SK-N-SH (cell line): ENCODE data around the gene NAALADL2.

Source experiments
- EP300 ChIP-seq, 2 experiments: IDR thresholded peaks; 2 replicates each; pipeline versions ENCODE4 v1.4.0 to v1.6.1; 2012; ENCODE audit warnings: borderline replicate concordance in 1 of 2, low read depth in 1 of 2, low read length in 1 of 2
- EZH2phosphoT487 ChIP-seq: fragments of 200-600 bp; sonication (generic); IDR thresholded peaks from 2 replicates; pipeline ENCODE4 v1.6.1; 2017; ENCODE audit warnings: low read depth, mixed run types, mild to moderate bottlenecking, antibody characterized with exemption, moderate library complexity, borderline replicate concordance
- FOXM1 ChIP-seq: IDR thresholded peaks from 2 replicates; pipeline ENCODE4 v1.4.0; 2012; ENCODE audit warnings: low read depth, mild to moderate bottlenecking
- POLR2AphosphoS5 ChIP-seq: IDR thresholded peaks from 2 replicates; pipeline ENCODE4 v1.6.1; 2012; ENCODE audit warnings: low read depth, low read length
- SIN3A ChIP-seq: IDR thresholded peaks from 2 replicates; pipeline ENCODE4 v1.6.1; 2012; ENCODE audit warnings: low read depth, mild to moderate bottlenecking, low read length, moderate library complexity, borderline replicate concordance
- TCF12 ChIP-seq: IDR thresholded peaks from 2 replicates; pipeline ENCODE4 v1.4.0; 2012
- TF ChIP-seq, protein P1 (sequence below): IDR thresholded peaks from 2 replicates; pipeline ENCODE4 v1.6.1; 2012; ENCODE audit warnings: mild to moderate bottlenecking, low read depth, low read length, moderate library complexity
- TF ChIP-seq, protein P2 (sequence below): fragments of 200-600 bp; sonication (generic); IDR thresholded peaks from 2 replicates; pipeline ENCODE4 v1.6.1; 2017; ENCODE audit warnings: antibody characterized with exemption, mild to moderate bottlenecking, moderate library complexity
- TF ChIP-seq, protein P3 (sequence below): IDR thresholded peaks from 2 replicates; pipeline ENCODE4; 2012
- TF ChIP-seq, protein P4 (sequence below): IDR thresholded peaks from 2 replicates; pipeline ENCODE4 v1.4.0; 2012; ENCODE audit warnings: low read depth, borderline replicate concordance

DNA sequence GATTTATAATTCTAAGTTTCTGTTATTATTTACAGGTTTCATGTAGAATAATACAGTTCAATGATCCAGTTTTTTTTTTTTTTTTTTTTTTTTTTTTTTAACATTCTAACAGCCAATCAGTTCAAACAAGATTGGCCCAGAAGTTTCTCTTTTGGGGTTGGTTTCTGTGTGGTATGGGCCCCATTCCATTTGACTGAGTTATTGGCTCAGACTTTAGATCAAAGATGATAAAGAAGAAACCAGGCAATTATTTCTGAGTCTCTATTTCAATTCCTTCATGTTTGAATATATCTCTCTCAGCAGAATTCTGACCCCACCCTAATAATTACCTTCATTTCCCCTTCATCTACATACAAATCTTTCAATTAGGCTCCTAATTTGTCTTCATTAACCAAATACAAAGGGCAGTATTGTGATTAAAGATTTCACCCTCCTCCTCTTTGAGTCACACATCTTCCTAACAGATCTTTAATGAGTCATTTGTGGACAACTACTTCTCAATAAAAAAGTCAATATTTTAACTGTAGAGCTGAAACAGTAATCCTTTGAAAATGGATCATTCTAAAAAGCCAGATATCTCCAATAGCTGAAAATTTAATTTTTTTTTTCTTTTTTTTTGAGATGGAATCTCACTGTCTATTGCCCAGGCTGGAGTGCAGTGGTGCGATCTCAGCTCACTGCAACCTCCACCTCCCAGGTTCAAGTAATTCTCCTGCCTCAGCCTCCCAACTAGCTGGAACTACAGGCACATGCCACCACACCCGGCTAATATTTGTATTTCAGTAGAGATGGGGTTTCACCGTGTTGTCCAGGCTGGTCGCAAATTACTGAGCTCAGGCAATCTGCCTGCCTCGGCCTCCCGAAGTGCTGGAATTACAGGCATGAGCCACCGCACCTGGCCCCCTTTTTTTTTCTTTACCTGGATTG lies 878.8 kb downstream of the NAALADL2 start:
- TF ChIP-seq, protein P1, sequence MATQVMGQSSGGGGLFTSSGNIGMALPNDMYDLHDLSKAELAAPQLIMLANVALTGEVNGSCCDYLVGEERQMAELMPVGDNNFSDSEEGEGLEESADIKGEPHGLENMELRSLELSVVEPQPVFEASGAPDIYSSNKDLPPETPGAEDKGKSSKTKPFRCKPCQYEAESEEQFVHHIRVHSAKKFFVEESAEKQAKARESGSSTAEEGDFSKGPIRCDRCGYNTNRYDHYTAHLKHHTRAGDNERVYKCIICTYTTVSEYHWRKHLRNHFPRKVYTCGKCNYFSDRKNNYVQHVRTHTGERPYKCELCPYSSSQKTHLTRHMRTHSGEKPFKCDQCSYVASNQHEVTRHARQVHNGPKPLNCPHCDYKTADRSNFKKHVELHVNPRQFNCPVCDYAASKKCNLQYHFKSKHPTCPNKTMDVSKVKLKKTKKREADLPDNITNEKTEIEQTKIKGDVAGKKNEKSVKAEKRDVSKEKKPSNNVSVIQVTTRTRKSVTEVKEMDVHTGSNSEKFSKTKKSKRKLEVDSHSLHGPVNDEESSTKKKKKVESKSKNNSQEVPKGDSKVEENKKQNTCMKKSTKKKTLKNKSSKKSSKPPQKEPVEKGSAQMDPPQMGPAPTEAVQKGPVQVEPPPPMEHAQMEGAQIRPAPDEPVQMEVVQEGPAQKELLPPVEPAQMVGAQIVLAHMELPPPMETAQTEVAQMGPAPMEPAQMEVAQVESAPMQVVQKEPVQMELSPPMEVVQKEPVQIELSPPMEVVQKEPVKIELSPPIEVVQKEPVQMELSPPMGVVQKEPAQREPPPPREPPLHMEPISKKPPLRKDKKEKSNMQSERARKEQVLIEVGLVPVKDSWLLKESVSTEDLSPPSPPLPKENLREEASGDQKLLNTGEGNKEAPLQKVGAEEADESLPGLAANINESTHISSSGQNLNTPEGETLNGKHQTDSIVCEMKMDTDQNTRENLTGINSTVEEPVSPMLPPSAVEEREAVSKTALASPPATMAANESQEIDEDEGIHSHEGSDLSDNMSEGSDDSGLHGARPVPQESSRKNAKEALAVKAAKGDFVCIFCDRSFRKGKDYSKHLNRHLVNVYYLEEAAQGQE: no peak
- TF ChIP-seq TCF12 (peak; percentile 58), EP300 (IDR thresholded peaks at IDR 0.05; ENCODE audit: borderline replicate concordance in 1 of 2, low read depth in 1 of 2, low read length in 1 of 2) (peak in 1 of 2 experiments; percentile 48; a peak in 1 of 4 replicates), POLR2AphosphoS5 (no peak), SIN3A (no peak), FOXM1 (no peak), EZH2phosphoT487 (no peak)
- TF ChIP-seq, protein P2, sequence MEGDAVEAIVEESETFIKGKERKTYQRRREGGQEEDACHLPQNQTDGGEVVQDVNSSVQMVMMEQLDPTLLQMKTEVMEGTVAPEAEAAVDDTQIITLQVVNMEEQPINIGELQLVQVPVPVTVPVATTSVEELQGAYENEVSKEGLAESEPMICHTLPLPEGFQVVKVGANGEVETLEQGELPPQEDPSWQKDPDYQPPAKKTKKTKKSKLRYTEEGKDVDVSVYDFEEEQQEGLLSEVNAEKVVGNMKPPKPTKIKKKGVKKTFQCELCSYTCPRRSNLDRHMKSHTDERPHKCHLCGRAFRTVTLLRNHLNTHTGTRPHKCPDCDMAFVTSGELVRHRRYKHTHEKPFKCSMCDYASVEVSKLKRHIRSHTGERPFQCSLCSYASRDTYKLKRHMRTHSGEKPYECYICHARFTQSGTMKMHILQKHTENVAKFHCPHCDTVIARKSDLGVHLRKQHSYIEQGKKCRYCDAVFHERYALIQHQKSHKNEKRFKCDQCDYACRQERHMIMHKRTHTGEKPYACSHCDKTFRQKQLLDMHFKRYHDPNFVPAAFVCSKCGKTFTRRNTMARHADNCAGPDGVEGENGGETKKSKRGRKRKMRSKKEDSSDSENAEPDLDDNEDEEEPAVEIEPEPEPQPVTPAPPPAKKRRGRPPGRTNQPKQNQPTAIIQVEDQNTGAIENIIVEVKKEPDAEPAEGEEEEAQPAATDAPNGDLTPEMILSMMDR: no peak
- TF ChIP-seq, protein P3, sequence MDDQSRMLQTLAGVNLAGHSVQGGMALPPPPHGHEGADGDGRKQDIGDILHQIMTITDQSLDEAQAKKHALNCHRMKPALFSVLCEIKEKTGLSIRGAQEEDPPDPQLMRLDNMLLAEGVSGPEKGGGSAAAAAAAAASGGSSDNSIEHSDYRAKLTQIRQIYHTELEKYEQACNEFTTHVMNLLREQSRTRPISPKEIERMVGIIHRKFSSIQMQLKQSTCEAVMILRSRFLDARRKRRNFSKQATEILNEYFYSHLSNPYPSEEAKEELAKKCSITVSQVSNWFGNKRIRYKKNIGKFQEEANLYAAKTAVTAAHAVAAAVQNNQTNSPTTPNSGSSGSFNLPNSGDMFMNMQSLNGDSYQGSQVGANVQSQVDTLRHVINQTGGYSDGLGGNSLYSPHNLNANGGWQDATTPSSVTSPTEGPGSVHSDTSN: peak; percentile 38
- TF ChIP-seq, protein P4, sequence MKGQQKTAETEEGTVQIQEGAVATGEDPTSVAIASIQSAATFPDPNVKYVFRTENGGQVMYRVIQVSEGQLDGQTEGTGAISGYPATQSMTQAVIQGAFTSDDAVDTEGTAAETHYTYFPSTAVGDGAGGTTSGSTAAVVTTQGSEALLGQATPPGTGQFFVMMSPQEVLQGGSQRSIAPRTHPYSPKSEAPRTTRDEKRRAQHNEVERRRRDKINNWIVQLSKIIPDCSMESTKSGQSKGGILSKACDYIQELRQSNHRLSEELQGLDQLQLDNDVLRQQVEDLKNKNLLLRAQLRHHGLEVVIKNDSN: no peak
